ENCODE results near the gene CLTCL1. TPM values are rescaled to one million over a fixed set of nuclear protein-coding genes. Genes with fewer than 3 reads are reported as not detected.

The CLTCL1 gene
- total RNA-seq, 4 donors from 2014 or later, result 8.5 to 19.2 (median 12.8) TPM

DNA sequence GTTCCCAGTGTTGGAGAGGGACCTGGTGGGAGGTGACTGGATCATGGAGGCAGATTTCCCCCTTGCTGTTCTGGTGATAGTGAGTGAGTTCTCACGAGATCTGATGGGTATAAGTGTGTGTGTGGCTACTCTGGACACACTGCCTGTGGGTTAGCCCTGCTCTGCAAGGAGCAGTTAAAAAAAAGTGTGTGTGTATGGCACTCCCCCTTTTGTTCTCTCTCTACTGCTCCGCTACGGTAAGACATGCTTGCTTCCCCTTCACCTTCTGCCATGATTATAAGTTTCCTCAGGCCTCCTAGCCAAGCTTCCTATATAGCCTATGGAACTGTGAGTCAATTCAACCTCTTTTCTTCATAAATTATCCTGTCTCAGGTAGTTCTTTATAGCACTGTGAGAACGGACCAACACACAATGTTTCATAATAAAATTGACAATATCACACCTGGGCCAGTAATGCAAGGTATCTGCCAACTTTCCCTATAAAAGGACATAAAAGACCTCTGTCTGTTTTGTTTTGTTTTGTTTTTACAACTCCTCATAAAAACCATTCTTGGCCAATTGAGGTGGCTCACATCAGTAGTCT, 20.2 kb downstream of the CLTCL1 start:
- Histone ChIP-seq H3K9me3 (no peaks in the 10 kb centered on the region), H3K27ac (peak overlapping the region; percentile 33 to 52 (median 40)), H3K27me3 (no peaks in the 10 kb centered on the region), H3K36me3 (no peaks in the 10 kb centered on the region), H3K4me3 (replicated peaks in 1 of 3) (no peak overlapping the region), H3K4me1 (peaks cover 14 to 25% of the 10 kb centered on the region in 2 donors)
- intact Hi-C loops (cut with DNase I), result no loop called here
- 80 to 81% methylated on average over 4 of the region's 4 CpGs for WGBS, 2 donors
- TF ChIP-seq POLR2A (IDR thresholded peaks at IDR 0.05), result no peak
- no peak for TF ChIP-seq CTCF (IDR thresholded peaks at IDR 0.05)
- no peak for DNase-seq

DNA sequence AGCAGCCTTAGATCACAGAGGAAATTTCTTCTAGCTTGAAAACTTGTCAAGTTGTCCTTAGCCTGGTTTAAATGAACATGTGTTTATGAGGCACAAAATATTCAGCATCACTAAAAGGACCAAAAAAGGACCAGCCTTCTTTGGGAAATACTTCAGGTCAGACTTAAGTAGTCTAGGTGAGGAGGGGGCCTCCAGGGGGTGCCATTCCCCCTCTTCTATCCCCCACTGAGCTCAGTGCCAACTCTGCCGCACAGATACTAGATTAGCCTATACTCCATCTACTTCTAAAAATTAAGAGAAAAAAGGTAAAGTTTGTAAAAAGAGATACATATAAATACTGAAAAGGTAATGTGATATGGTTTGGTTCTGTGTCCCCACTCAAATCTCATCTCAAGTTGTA, 20.6 kb downstream of the CLTCL1 start:
- TF ChIP-seq POLR2A (IDR thresholded peaks at IDR 0.05) (no peak), CTCF (IDR thresholded peaks at IDR 0.05) (no peak)
- Histone ChIP-seq H3K4me1 (peaks cover 10 to 20% of the 10 kb centered on the region in 2 donors), H3K36me3 (no peaks in the 10 kb centered on the region), H3K4me3 (replicated peaks in 1 of 3) (no peak overlapping the region), H3K9me3 (no peaks in the 10 kb centered on the region), H3K27ac (peak overlapping the region in 1 of 3 donors; percentile 52), H3K27me3 (no peaks in the 10 kb centered on the region)
- intact Hi-C loops (cut with DNase I), result no loop called here
- no peak for DNase-seq
- 94 to 100% methylated on average over 1 of the region's 1 CpG for WGBS, 2 donors

DNA sequence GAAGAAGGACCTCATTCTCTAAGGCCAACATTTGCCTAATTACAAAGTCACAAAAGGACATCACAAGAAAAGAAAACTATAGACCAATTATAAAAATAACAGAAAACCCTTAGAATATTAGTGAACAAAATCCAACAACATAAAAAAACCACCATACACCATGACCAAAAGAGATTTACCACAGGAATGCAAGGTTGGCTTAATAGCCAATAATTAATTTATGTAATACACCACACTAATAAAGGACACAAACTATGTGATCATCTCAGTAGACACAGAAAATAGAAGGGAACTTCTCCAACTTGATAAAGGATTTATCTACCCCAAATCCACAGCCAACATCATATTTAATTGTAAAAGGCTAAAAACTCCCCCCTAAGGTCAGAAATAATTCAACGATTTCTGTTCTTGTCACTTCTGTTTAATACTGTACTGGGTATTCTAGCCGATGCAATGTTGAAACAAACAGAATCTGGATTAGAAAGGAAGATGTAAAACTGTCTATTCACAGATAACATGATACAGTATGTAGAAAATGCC, 24.9 kb downstream of the CLTCL1 start:
- DNase-seq, result no peak
- no peak for TF ChIP-seq CTCF (IDR thresholded peaks at IDR 0.05)
- TF ChIP-seq POLR2A (IDR thresholded peaks at IDR 0.05), result no peak
- Histone ChIP-seq H3K36me3 (no peaks in the 10 kb centered on the region), H3K27ac (no peak overlapping the region), H3K9me3 (no peaks in the 10 kb centered on the region), H3K27me3 (no peaks in the 10 kb centered on the region), H3K4me1 (peaks cover under 1 to 5% of the 10 kb centered on the region in 2 donors), H3K4me3 (replicated peaks in 1 of 3) (no peak overlapping the region)
- WGBS, 2 donors, result 95 to 98% methylated on average over 2 of the region's 2 CpGs
- intact Hi-C loops (cut with DNase I), result no loop called here

- DNase-seq, result no peak
- no peaks in the 10 kb centered on the region for H3K4me1 ChIP-seq
- H3K27me3 ChIP-seq, result no peaks in the 10 kb centered on the region
- WGBS, 2 donors, result 96 to 97% methylated on average over 2 of the region's 2 CpGs
- H3K36me3 ChIP-seq, result no peaks in the 10 kb centered on the region
- intact Hi-C loops (cut with DNase I), result no loop called here
- H3K27ac ChIP-seq, result no peak overlapping the region
- no peak overlapping the region for H3K4me3 ChIP-seq (replicated peaks in 1 of 3)
- TF ChIP-seq CTCF (IDR thresholded peaks at IDR 0.05) (no peak), POLR2A (IDR thresholded peaks at IDR 0.05) (no peak)
- H3K9me3 ChIP-seq, result no peaks in the 10 kb centered on the region
Observed at GRCh38 chr22:19265779-19266178, 25.7 kb downstream of the CLTCL1 start.

GRCh38 chr22:19260804-19261203, 30.7 kb downstream of the CLTCL1 start:
- TF ChIP-seq CTCF (IDR thresholded peaks at IDR 0.05), result no peak
- no peak for TF ChIP-seq POLR2A (IDR thresholded peaks at IDR 0.05)
- Histone ChIP-seq H3K4me3 (replicated peaks in 1 of 3) (no peak overlapping the region), H3K36me3 (no peaks in the 10 kb centered on the region), H3K27ac (no peak overlapping the region), H3K27me3 (no peaks in the 10 kb centered on the region), H3K9me3 (no peaks in the 10 kb centered on the region), H3K4me1 (peaks cover 0 to 6% of the 10 kb centered on the region in 2 donors)
- 82 to 94% methylated on average over 6 of the region's 6 CpGs for WGBS, 2 donors
- intact Hi-C loops (cut with DNase I), result no loop called here
- DNase-seq, result no peak
